NT2/D1 (cell line): ENCODE data around the gene FKBP9.

Experiments used
- SUZ12 ChIP-seq: IDR thresholded peaks from 2 replicates; pipeline ENCODE4 v1.6.1; 2011; ENCODE audit not compliant: insufficient read length, insufficient read depth; ENCODE audit errors: extremely low read depth
- YY1 ChIP-seq: IDR thresholded peaks from 2 replicates; pipeline ENCODE4 v1.6.1; 2011; ENCODE audit not compliant: insufficient read length, insufficient read depth
- ZNF274 ChIP-seq: IDR thresholded peaks from 2 replicates; pipeline ENCODE4 v1.6.1; 2011; ENCODE audit warnings: mild to moderate bottlenecking, low read depth, low read length

DNA sequence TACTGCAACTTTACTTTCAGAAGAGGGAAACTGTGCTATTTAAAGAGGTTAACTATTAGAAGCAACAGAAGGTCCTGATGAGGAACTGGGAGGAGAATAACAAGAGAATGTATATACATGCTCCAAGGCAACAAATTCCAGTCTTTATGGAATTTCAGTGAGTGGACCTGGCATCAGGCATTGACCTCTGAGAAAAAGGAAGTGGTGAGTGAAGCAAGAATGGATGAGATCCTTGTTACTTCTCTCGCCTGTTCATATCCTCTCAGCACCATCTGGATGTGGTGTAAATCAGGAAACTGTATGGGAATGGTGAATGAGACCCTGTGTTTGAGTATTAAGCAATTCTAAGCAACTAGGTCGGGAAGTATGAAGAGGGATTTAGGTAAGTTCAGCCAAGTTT, 35.3 kb upstream of the FKBP9 start:
- TF ChIP-seq SUZ12 (no peak), YY1 (no peak), ZNF274 (no peak)
